HG03354 (cell line): Measurements from ENCODE around the gene KAT6B.

Source experiments
- ATAC-seq: cut with Tn5 transposase; IDR thresholded peaks from one replicate; pipeline ENCODE4 v1.9.1; 2021; ENCODE audit warnings: mild to moderate bottlenecking; ENCODE audit not compliant: unreplicated experiment, poor library complexity, severe bottlenecking

The KAT6B gene

GRCh38 chr10:74936577-74937265 is 110.3 kb downstream of the KAT6B start:
- ATAC-seq = no peak

GRCh38 chr10:74937266-74937856 is 111.0 kb downstream of the KAT6B start:
- no peak for ATAC-seq

GRCh38 chr10:74944205-74944604 is 117.8 kb downstream of the KAT6B start:
- no peak for ATAC-seq

GRCh38 chr10:74947781-74948401 is 121.5 kb downstream of the KAT6B start:
- no peak for ATAC-seq

- no peak for ATAC-seq
Measured at GRCh38 chr10:74949034-74949832, 122.8 kb downstream of the KAT6B start.

GRCh38 chr10:74949843-74950765 is 123.7 kb downstream of the KAT6B start:
- no peak for ATAC-seq

GRCh38 chr10:74953214-74953613 is 126.8 kb downstream of the KAT6B start:
- ATAC-seq = no peak

- ATAC-seq = no peak
Measured at GRCh38 chr10:74955796-74956195, 129.4 kb downstream of the KAT6B start.

- no peak for ATAC-seq
Measured at GRCh38 chr10:74956555-74957111, 130.2 kb downstream of the KAT6B start.

GRCh38 chr10:74957285-74957961 is 131.0 kb downstream of the KAT6B start:
- no peak for ATAC-seq

- no peak for ATAC-seq
Measured at GRCh38 chr10:74958316-74958715, 131.9 kb downstream of the KAT6B start.

- ATAC-seq = no peak
Measured at GRCh38 chr10:74960670-74961069, 134.3 kb downstream of the KAT6B start.

- ATAC-seq = no peak
Measured at GRCh38 chr10:74962517-74962916, 136.1 kb downstream of the KAT6B start.

GRCh38 chr10:74963549-74963948 is 137.1 kb downstream of the KAT6B start:
- no peak for ATAC-seq

- no peak for ATAC-seq
Measured at GRCh38 chr10:74967911-74968666, 141.7 kb downstream of the KAT6B start.

- ATAC-seq = no peak
Measured at GRCh38 chr10:74968667-74969061, 142.3 kb downstream of the KAT6B start.

- ATAC-seq = no peak
Measured at GRCh38 chr10:74969093-74969492, 142.7 kb downstream of the KAT6B start.

- ATAC-seq = no peak
Measured at GRCh38 chr10:74969530-74969929, 143.1 kb downstream of the KAT6B start.
